NOMO-1 (cell line): ENCODE measurements around the gene GAB2.
"Not testable (repeated sequence)": the region's sequence is repeated elsewhere in the genome, so short reads cannot be mapped to it uniquely, and the experiment has no call there.

Experiments
- DNase-seq, 2 experiments: peaks; one replicate each; lab custom pipeline; 2025; ENCODE audit not compliant: unreplicated experiment in 2 of 2; lab: John Stamatoyannopoulos, UW

The GAB2 gene

GRCh38 chr11:78193806-78194205, 223.8 kb downstream of the GAB2 start:
- DNase-seq, result no peak

- peak in 1 of 2 experiments; percentile 9 for DNase-seq
Measured at GRCh38 chr11:78192911-78193351, 224.7 kb downstream of the GAB2 start.

- DNase-seq, result no peak
Measured at GRCh38 chr11:78192223-78192719, 225.3 kb downstream of the GAB2 start.

GRCh38 chr11:78190871-78191538, 226.6 kb downstream of the GAB2 start:
- DNase-seq, result no peak

- no peak for DNase-seq
Measured at GRCh38 chr11:78190374-78190773, 227.2 kb downstream of the GAB2 start.

- no peak for DNase-seq
Measured at GRCh38 chr11:78189851-78190250, 227.8 kb downstream of the GAB2 start.

GRCh38 chr11:78189174-78189724, 228.4 kb downstream of the GAB2 start:
- no peak for DNase-seq

GRCh38 chr11:78188286-78189173, 229.1 kb downstream of the GAB2 start, which contains the start of the genes KCTD21 and USP35:
Gene KCTD21 (minus strand): TSS chr11:78188626. CDS start chr11:78174554, 14,072 bp downstream.
Gene USP35 (plus strand): TSS chr11:78188919. CDS start chr11:78196246, 7,327 bp downstream.
- peak; percentile 97 to 98 for DNase-seq

GRCh38 chr11:78187366-78188285, 230.0 kb downstream of the GAB2 start:
- peak; percentile 89 to 95 for DNase-seq

GRCh38 chr11:78181185-78181584, 236.4 kb downstream of the GAB2 start:
- peak in 1 of 2 experiments; percentile 14 for DNase-seq

GRCh38 chr11:78180751-78181150, 236.9 kb downstream of the GAB2 start:
- DNase-seq, result no peak

- no peak for DNase-seq
Measured at GRCh38 chr11:78179459-78180071, 238.1 kb downstream of the GAB2 start.

GRCh38 chr11:78177216-78177615, 240.4 kb downstream of the GAB2 start:
- DNase-seq, result no peak

- DNase-seq, result no peak
Measured at GRCh38 chr11:78176605-78177141, 240.9 kb downstream of the GAB2 start.

- DNase-seq, result not testable (repeated sequence)
Measured at GRCh38 chr11:78175862-78176261, 241.8 kb downstream of the GAB2 start.

- no peak for DNase-seq
Measured at GRCh38 chr11:78171951-78172350, 245.7 kb downstream of the GAB2 start.

GRCh38 chr11:78170874-78171549, 246.6 kb downstream of the GAB2 start:
- DNase-seq, result no peak

GRCh38 chr11:78170413-78170812, 247.2 kb downstream of the GAB2 start:
- no peak for DNase-seq
